PFSK-1 (cell line): ENCODE data around the gene PPP2R5B.

Source experiments
- FOXP2 ChIP-seq: optimal IDR thresholded peaks from 2 replicates; pipeline ENCODE3; 2011; ENCODE audit warnings: borderline replicate concordance, control low read depth, inconsistent platforms; ENCODE audit not compliant: insufficient read depth; ENCODE audit errors: extremely low read length, extremely low read depth
- POLR2AphosphoS5 ChIP-seq: IDR thresholded peaks from 2 replicates; pipeline ENCODE4 v1.6.1; 2012; ENCODE audit warnings: low read depth, mild to moderate bottlenecking, control low read depth, low read length, moderate library complexity
- REST ChIP-seq, 2 experiments: IDR thresholded peaks; 2 replicates each; pipeline versions ENCODE4 v1.6.1 to v1.8.0; 2011 to 2012; ENCODE audit warnings: low read depth in 2 of 2, low read length in 2 of 2, control low read depth in 1 of 2, inconsistent platforms in 1 of 2, mild to moderate bottlenecking in 1 of 2, moderate library complexity in 1 of 2; ENCODE audit not compliant: insufficient read depth in 1 of 2
- SIN3A ChIP-seq: IDR thresholded peaks from 2 replicates; pipeline ENCODE4 v1.6.1; 2012; ENCODE audit warnings: mild to moderate bottlenecking, low read length, moderate library complexity, borderline replicate concordance; ENCODE audit not compliant: insufficient read depth
- TAF1 ChIP-seq: IDR thresholded peaks from 2 replicates; pipeline ENCODE4 v1.6.1; 2012; ENCODE audit warnings: low read length, control low read depth, borderline replicate concordance; ENCODE audit not compliant: insufficient read depth

GRCh38 chr11:64882243-64882642, 42.2 kb upstream of the PPP2R5B start:
- TF ChIP-seq REST (IDR thresholded peaks at IDR 0.05; ENCODE audit: insufficient read depth in 1 of 2, low read depth in 2 of 2, low read length in 2 of 2) (no peak), POLR2AphosphoS5 (no peak), SIN3A (no peak), TAF1 (no peak), FOXP2 (no peak)
